ENCODE results near the gene CPNE4. TPM values are rescaled to one million over a fixed set of nuclear protein-coding genes. Genes with fewer than 3 reads are reported as not detected.

Gene CPNE4
- total and polyA plus RNA-seq, 7 donors = 0.03 to 0.04 TPM; not detected in 5

- WGBS, 3 donors = 61 to 71% (median 65%) methylated on average over 2 of the region's 2 CpGs
- no peak for TF ChIP-seq CTCF (IDR thresholded peaks at IDR 0.05)
- no peak overlapping the region for H3K4me3 ChIP-seq
- DNase-seq (no peak), ATAC-seq (no peak)
- no peaks in the 10 kb centered on the region for H3K9me3 ChIP-seq
- H3K36me3 ChIP-seq (ENCODE audit: insufficient read depth in 1 of 2, low read depth in 1 of 2) = no peaks in the 10 kb centered on the region
- no peaks in the 10 kb centered on the region for H3K27me3 ChIP-seq (ENCODE audit: insufficient read depth in 3 of 3, low read length in 2 of 3)
- no peaks in the 10 kb centered on the region for H3K4me1 ChIP-seq
- H3K27ac ChIP-seq = no peak overlapping the region
- intact Hi-C loops (cut with DNase I) = no loop called here
These were observed 106.2 kb downstream of the CPNE4 start for GRCh38 chr3:131928593-131928992.

GRCh38 chr3:131925571-131925970 is 109.2 kb downstream of the CPNE4 start:
- TF ChIP-seq CTCF (IDR thresholded peaks at IDR 0.05) = no peak
- ATAC-seq (no peak), DNase-seq (no peak)
- intact Hi-C loops (cut with DNase I) = no loop called here
- Histone ChIP-seq H3K9me3 (no peaks in the 10 kb centered on the region), H3K36me3 (ENCODE audit: insufficient read depth in 1 of 2, low read depth in 1 of 2) (no peaks in the 10 kb centered on the region), H3K4me1 (no peaks in the 10 kb centered on the region), H3K27me3 (ENCODE audit: insufficient read depth in 3 of 3, low read length in 2 of 3) (no peaks in the 10 kb centered on the region), H3K4me3 (no peak overlapping the region), H3K27ac (no peak overlapping the region)
- 51 to 78% (median 56%) methylated on average over 1 of the region's 1 CpG for WGBS, 3 donors

GRCh38 chr3:131922356-131922755 is 112.5 kb downstream of the CPNE4 start:
- TF ChIP-seq CTCF (IDR thresholded peaks at IDR 0.05) = no peak
- Histone ChIP-seq H3K9me3 (no peaks in the 10 kb centered on the region), H3K4me1 (no peaks in the 10 kb centered on the region), H3K36me3 (ENCODE audit: insufficient read depth in 1 of 2, low read depth in 1 of 2) (no peaks in the 10 kb centered on the region), H3K4me3 (no peak overlapping the region), H3K27ac (no peak overlapping the region), H3K27me3 (ENCODE audit: insufficient read depth in 3 of 3, low read length in 2 of 3) (peaks cover 0 to 4% (median 0%) of the 10 kb centered on the region in 3 donors)
- WGBS, 3 donors = 85 to 94% (median 90%) methylated on average over 1 of the region's 1 CpG
- DNase-seq = no peak
- no peak for ATAC-seq
- intact Hi-C loops (cut with DNase I) = no loop called here

GRCh38 chr3:131917006-131917405 is 117.8 kb downstream of the CPNE4 start:
- Histone ChIP-seq H3K9me3 (no peaks in the 10 kb centered on the region), H3K27me3 (ENCODE audit: insufficient read depth in 3 of 3, low read length in 2 of 3) (peaks cover 0 to 4% (median 0%) of the 10 kb centered on the region in 3 donors), H3K4me3 (no peak overlapping the region), H3K27ac (no peak overlapping the region), H3K4me1 (no peaks in the 10 kb centered on the region), H3K36me3 (ENCODE audit: insufficient read depth in 1 of 2, low read depth in 1 of 2) (no peaks in the 10 kb centered on the region)
- 72 to 78% (median 77%) methylated on average over 3 of the region's 3 CpGs for WGBS, 3 donors
- intact Hi-C loops (cut with DNase I) = no loop called here
- no peak for ATAC-seq
- no peak for TF ChIP-seq CTCF (IDR thresholded peaks at IDR 0.05)
- no peak for DNase-seq

GRCh38 chr3:131914090-131914691 is 120.6 kb downstream of the CPNE4 start:
- Histone ChIP-seq H3K4me1 (no peaks in the 10 kb centered on the region), H3K36me3 (ENCODE audit: insufficient read depth in 1 of 2, low read depth in 1 of 2) (no peaks in the 10 kb centered on the region), H3K27me3 (ENCODE audit: insufficient read depth in 3 of 3, low read length in 2 of 3) (peaks cover 0 to 4% (median 2%) of the 10 kb centered on the region in 3 donors), H3K4me3 (no peak overlapping the region), H3K9me3 (no peaks in the 10 kb centered on the region), H3K27ac (no peak overlapping the region)
- intact Hi-C loops (cut with DNase I) = no loop called here
- ATAC-seq = no peak
- WGBS, 3 donors = 68 to 78% (median 69%) methylated on average over 1 of the region's 1 CpG
- no peak for DNase-seq
- no peak for TF ChIP-seq CTCF (IDR thresholded peaks at IDR 0.05)
